ENCODE data around the gene TMLHE. TPM values are rescaled to one million over a fixed set of nuclear protein-coding genes. Genes with fewer than 3 reads are reported as not detected.
"Not testable (repeated sequence)": the region's sequence is repeated elsewhere in the genome, so short reads cannot be mapped to it uniquely, and the experiment has no call there.

The TMLHE gene
- polyA plus RNA-seq, 3 donors, result 24.3 to 30.1 (median 27.6) TPM

- no peak for DNase-seq
Observed at GRCh38 chrX:155534800-155535199, 78.0 kb downstream of the TMLHE start.

DNA sequence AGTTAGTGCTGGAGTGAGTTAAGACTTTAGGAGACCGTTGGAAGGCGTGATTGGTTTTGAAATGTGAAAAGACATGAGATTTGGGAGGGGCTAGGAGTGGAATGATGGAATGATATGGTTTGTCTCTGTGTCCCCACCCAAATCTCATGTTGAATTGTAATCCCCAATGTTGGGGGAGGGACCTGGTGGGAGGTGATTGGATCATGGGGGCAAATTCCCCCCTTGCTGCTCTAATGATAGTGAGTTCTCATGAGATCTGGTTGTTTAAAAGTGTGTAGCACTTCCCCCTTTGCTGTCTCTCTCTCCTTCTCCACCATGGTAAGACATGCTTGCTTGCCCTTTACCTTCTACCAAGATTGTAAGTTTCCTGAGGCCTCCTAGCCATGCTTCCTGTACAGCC, 85.7 kb downstream of the TMLHE start:
- not testable (repeated sequence) for DNase-seq

DNA sequence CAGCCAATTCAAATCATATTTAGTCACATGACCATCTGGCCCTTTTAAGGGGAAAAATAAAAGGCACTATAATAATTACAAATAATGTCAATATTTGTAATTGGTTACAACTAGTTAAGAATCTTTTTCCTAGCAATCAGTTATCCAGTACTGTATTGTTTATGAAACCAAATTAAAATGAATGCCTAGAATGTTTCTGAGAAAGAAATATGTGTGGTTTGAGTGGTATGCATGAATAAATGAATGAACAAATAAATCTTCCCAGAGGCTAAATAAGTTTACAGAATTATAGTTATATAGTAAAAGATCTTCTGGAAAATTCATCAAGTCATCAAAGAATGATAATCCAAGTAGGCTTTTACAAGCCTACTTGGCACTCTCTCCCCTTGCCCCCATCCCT, 98.5 kb downstream of the TMLHE start:
- DNase-seq, result no peak

GRCh38 chrX:155505296-155505695, 107.5 kb downstream of the TMLHE start:
- DNase-seq, result no peak

DNA sequence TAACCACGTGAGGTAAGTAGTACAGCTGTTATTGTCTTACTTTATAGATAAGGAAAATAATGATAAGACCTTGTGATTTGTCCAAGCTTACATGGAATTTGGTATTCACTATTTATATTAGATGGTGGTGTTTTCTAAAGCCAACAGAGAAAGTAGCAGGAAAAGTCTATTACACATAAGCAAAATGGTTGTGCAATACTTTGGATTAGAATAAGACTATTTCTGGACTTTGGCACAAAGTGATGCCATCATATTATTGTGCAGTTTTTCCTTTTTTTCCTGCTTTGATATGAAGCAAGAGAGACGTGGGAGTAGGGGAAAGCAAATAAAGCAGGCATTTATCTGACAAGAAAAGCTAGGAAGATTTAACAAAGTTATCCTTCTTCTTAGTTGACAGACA, 117.6 kb downstream of the TMLHE start:
- not testable (repeated sequence) for DNase-seq

GRCh38 chrX:155491421-155491820, 121.3 kb downstream of the TMLHE start:
- DNase-seq, result not testable (repeated sequence)

DNA sequence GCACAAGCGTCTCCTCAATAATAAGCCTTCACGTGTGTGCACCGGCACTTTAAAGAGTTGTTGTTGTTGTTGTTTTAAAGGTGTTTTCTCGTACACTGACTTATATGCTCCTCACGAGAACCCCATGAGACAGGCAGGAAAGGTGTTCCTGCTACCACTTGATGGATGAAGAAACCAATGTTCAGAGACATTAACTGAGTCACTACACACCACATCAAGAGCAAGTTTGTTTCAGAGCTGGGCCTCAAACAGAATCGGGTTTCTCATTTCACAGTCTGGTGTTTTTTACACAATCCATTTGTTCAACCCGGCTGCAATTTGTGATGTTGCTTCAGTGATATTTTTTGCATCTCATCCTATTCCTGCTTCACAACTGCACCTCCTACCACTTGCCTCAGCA, 135.6 kb downstream of the TMLHE start:
- not testable (repeated sequence) for DNase-seq

- not testable (repeated sequence) for DNase-seq
Observed at GRCh38 chrX:155466269-155466938, 146.3 kb downstream of the TMLHE start.

GRCh38 chrX:155460501-155460900, 152.3 kb downstream of the TMLHE start:
- not testable (repeated sequence) for DNase-seq

DNA sequence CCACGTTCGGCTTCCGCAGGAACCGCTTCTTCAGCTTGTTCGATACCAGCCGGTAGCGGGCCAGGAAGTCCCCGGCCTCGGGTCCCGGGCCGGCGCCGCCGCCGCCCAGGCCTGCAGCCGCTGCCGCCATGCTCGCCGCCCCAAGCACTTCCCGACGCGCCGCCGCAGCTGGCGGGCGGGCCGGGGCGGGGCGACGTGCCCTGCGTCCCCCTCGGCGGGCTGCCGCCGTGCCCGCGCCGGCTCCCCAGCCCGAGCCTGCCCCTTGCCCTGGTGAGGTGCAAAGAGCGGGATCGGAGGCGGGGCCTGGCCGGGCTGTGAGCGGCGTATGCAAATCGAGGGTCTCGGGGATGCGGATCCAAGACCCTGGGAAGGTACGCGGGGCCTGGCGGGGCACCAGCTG, 154.3 kb downstream of the TMLHE start, which contains the start of gene F8A3:
Gene F8A3 (minus strand): TSS at position 150 of the 400 bp plus-strand sequence. CDS start 20 bp downstream, at position 130.
- DNase-seq, result not testable (repeated sequence)

DNA sequence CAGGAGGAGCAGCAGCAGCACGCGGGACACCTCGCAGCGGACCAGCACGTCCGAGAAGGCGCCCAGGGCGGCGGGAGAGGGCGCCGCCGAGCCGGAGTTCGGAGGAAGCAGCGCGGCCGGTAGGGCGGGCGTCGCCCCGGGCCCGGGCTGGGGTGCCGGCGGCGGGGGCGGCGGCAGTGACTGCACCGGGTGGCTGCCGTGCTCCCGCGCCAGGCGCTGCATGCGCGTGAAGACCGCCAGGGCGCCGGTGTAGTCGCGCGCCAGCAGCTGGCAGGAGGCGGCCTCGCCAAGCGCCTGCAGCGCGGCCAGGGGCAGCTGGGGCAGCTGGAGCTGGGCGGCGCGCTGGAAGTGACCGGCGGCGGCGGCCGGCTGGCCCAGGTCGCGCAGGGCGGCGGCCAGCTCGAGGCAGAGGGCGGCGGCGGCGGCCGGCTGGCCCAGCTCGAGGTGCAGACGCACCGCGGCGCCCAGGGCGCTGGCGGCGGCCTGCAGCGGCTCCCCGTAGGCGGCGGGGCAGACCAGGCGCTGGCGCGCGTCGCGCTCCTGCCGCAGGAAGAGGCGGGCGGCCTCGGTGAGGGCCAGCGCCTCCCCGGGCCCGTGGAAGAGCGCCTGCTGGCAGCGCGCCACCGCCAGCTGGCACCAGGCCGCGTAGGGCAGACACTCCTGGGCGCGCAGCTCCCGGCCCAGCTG, 154.8 kb downstream of the TMLHE start:
- DNase-seq, result not testable (repeated sequence)

DNA sequence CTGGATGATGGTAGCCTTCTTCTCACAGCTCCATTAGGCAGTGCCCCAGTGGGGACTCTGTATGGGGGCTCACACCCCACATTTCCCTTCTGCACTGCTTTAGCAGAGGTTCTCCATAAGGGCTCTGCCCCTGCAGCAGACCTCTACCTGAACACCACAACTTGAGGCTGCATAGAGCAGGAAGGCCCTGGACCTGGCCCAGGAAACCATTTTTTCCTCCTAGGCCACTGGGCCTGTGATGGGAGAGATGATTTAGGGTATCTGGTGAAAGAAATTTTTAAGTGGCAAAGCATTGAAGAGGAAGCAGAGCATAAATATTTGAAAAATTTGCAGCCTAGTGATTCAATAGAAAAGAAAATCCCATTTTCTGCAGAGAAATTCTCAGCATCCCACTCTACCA, 171.7 kb downstream of the TMLHE start:
- no peak for DNase-seq

Other genes with a start within 250 kb of the TMLHE start
- gene F8A2, start 230.9 kb downstream of the TMLHE start, polyA plus RNA-seq (ENCODE audit: insufficient read length in 3 of 3), result not detected
- 10 to 100 TPM in 1 of 3 donors, 1 to 10 TPM in 2; 7.6 to 13.4 (median 9.6) TPM for gene F8A3, start 154.3 kb downstream of the TMLHE start, polyA plus RNA-seq (ENCODE audit: insufficient read length in 3 of 3)
- gene SPRY3, start 366 bp downstream of the TMLHE start, polyA plus RNA-seq (ENCODE audit: insufficient read length in 3 of 3), result 1 to 10 TPM; 1.7 to 2.4 (median 2.1) TPM